ENCODE results near the gene LEP. TPM values are rescaled to one million over a fixed set of nuclear protein-coding genes. Genes with fewer than 3 reads are reported as not detected.

Gene LEP
- total and polyA plus RNA-seq, 9 of the 15 experiments (the other 6 are each of a cell fraction or from before 2014, with no cell fraction given) = not detected

GRCh38 chr7:128236924-128237586 is 4.0 kb upstream of the LEP start (continued):
- TF ChIP-seq, protein P1, sequence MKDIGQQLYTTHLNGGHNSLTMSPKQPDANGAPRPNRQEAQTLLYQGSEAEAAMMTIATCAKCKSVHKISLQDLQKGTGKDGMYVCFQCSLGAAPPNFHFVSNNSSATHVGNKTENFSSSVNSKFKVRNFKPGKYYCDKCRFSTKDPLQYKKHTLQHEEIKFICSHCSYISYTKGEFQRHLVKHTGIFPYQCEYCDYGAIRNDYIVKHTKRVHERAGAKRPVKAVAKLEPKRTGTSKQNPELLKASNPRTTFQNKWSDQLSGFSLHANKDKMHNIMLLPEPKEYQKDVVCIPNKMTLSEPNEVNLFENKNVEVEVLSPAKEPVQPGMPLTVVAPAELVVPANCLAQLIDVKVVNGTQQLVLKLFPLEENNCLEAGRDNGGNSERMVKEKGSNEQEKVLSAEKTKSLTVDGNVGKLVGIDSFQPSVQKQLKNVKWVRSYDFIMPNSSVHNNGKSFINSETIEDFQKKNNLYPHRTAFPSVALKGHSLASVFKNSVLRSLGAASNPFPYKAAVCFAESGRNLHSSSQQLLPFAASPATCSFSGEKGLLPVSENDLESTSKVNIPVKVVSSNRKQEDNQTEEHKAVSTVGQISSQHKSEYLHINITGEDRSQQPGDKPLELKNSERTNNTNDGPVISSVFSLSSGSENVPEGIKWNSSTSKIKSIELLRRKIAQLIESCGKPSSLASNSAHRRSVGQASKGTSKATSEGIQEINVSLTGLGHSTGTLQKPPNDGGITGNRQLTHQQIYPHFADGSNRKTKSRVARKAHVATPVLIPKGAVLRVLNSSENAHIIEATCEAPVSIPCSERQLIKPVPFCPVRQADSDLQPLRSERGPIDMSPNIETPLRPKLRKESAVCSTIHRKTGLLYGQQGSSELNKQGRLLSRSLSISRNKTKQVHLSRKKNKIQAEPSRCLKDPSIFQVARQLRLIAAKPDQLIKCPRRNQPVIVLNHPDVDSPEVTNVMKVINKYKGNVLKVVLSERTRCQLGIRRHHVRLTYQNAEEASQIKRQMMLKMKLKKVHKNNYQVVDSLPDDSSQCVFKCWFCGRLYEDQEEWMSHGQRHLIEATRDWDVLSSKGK (CRISPR knock-in tag; IDR thresholded peaks at IDR 0.05) = no peak
- 0 out of 2 replicates have a peak, but pooled peaks have one; percentile 51 for TF ChIP-seq ZNF444 (CRISPR knock-in tag; IDR thresholded peaks at IDR 0.05)
- TF ChIP-seq PRPF4 (IDR thresholded peaks at IDR 0.05; ENCODE audit: insufficient read depth, low read depth, low read length, poor library complexity, severe bottlenecking) = no peak
- TF ChIP-seq EHMT2 (IDR thresholded peaks at IDR 0.05) = peak; percentile 91
- no peak for TF ChIP-seq POLR3A (IDR thresholded peaks at IDR 0.05; ENCODE audit: borderline replicate concordance, extremely low read depth, insufficient read depth, insufficient read length)
- TF ChIP-seq CHD4 (IDR thresholded peaks at IDR 0.05; ENCODE audit: insufficient read depth, insufficient replicate concordance, low read depth, low read length, poor library complexity, severe bottlenecking) = no peak
- TF ChIP-seq ELK1 (CRISPR knock-in tag; IDR thresholded peaks at IDR 0.05) = no peak
- TF ChIP-seq KDM1A (IDR thresholded peaks at IDR 0.05) = no peak
- TF ChIP-seq HNRNPLL (IDR thresholded peaks at IDR 0.05; ENCODE audit: low read depth, low read length, poor library complexity, severe bottlenecking) = no peak
- peak; percentile 55; the same call in 1 of the 2 replicates for TF ChIP-seq CEBPG (CRISPR knock-in tag; IDR thresholded peaks at IDR 0.05)
- TF ChIP-seq CEBPG (tag; conservative IDR thresholded peaks at IDR 0.05 in 1 of 2, IDR thresholded peaks at IDR 0.05 in 1 of 2) = peak; percentile 71 to 90
- TF ChIP-seq TRIM24 (IDR thresholded peaks at IDR 0.05) = peak; percentile 69 to 86
- no peak for TF ChIP-seq HDAC1 (IDR thresholded peaks at IDR 0.05)
- TF ChIP-seq VEZF1 (CRISPR knock-in tag; IDR thresholded peaks at IDR 0.05) = peak; percentile 39; the same call in 1 of the 2 replicates
- peak; percentile 89 for TF ChIP-seq HDAC8 (tag; IDR thresholded peaks at IDR 0.05)
- TF ChIP-seq, protein P2, sequence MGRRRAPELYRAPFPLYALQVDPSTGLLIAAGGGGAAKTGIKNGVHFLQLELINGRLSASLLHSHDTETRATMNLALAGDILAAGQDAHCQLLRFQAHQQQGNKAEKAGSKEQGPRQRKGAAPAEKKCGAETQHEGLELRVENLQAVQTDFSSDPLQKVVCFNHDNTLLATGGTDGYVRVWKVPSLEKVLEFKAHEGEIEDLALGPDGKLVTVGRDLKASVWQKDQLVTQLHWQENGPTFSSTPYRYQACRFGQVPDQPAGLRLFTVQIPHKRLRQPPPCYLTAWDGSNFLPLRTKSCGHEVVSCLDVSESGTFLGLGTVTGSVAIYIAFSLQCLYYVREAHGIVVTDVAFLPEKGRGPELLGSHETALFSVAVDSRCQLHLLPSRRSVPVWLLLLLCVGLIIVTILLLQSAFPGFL (CRISPR knock-in tag; IDR thresholded peaks at IDR 0.05) = no peak
- no peak for TF ChIP-seq ZNF184 (CRISPR knock-in tag; IDR thresholded peaks at IDR 0.05)
- TF ChIP-seq MAFF (IDR thresholded peaks at IDR 0.05; ENCODE audit: low read length) = peak; percentile 73
- TF ChIP-seq DDX20 (tag; IDR thresholded peaks at IDR 0.05; ENCODE audit: low read depth) = peak; percentile 90
- 0 out of 2 replicates have a peak, but pooled peaks have one; percentile 48 for TF ChIP-seq NR2F6 (CRISPR knock-in tag; IDR thresholded peaks at IDR 0.05)
- TF ChIP-seq PHB (CRISPR knock-in tag; IDR thresholded peaks at IDR 0.05) = no peak
